T-helper 17 cell (primary cell): ENCODE results near the gene HAGH. TPM values are rescaled to one million over a fixed set of nuclear protein-coding genes. Genes with fewer than 3 reads are reported as not detected.
"Not testable (repeated sequence)": the region's sequence is repeated elsewhere in the genome, so short reads cannot be mapped to it uniquely, and the experiment has no call there.

Experiments used
- ATAC-seq: fragments of 150-1000 bp; cut with Tn5 transposase; 2 replicates; pipeline ENCODE4 v1.10.0; 2021; ENCODE audit warnings: mild to moderate bottlenecking, moderate library complexity
- DNase-seq, 3 donors: peaks; one replicate each; pipeline versions ENCODE4 v3.0.0 to v3.0.0-alpha.2; 2020 to 2021
- H3K9me3 ChIP-seq: one replicate; pipeline ENCODE4 v1.7.0; 2013; ENCODE audit warnings: low read length, mild to moderate bottlenecking; ENCODE audit not compliant: control insufficient read depth, poor library complexity, severe bottlenecking
- H3K27ac Mint-ChIP-seq: one replicate; pipeline ENCODE4 v1.8.0; 2022; ENCODE audit warnings: mild to moderate bottlenecking, moderate library complexity, mixed read lengths
- H3K27me3 Mint-ChIP-seq: one replicate; pipeline ENCODE4 v1.8.0; 2022; ENCODE audit warnings: mixed read lengths
- H3K36me3 Mint-ChIP-seq: one replicate; pipeline ENCODE4 v1.8.0; 2022; ENCODE audit warnings: low read depth, mixed read lengths
- H3K4me1 Mint-ChIP-seq: one replicate; pipeline ENCODE4 v1.8.0; 2022; ENCODE audit warnings: mild to moderate bottlenecking, mixed read lengths
- H3K4me3 Mint-ChIP-seq: one replicate; pipeline ENCODE4 v1.8.0; 2022; ENCODE audit warnings: mild to moderate bottlenecking, moderate library complexity, mixed read lengths
- total RNA-seq, 4 donors: library from RNA in 2 of 4; stranded (reverse) in 2 of 4; gene quantifications; one replicate each; pipeline ENCODE4 v1.2.3 and lab custom pipeline; 2022 to 2026

Gene HAGH
- total RNA-seq = 10 to 100 TPM; 35.8 to 37.9 TPM
- total RNA-seq (lab: John Stamatoyannopoulos, UW) = 29.0 to 45.7 reads per million in 2 donors

DNA sequence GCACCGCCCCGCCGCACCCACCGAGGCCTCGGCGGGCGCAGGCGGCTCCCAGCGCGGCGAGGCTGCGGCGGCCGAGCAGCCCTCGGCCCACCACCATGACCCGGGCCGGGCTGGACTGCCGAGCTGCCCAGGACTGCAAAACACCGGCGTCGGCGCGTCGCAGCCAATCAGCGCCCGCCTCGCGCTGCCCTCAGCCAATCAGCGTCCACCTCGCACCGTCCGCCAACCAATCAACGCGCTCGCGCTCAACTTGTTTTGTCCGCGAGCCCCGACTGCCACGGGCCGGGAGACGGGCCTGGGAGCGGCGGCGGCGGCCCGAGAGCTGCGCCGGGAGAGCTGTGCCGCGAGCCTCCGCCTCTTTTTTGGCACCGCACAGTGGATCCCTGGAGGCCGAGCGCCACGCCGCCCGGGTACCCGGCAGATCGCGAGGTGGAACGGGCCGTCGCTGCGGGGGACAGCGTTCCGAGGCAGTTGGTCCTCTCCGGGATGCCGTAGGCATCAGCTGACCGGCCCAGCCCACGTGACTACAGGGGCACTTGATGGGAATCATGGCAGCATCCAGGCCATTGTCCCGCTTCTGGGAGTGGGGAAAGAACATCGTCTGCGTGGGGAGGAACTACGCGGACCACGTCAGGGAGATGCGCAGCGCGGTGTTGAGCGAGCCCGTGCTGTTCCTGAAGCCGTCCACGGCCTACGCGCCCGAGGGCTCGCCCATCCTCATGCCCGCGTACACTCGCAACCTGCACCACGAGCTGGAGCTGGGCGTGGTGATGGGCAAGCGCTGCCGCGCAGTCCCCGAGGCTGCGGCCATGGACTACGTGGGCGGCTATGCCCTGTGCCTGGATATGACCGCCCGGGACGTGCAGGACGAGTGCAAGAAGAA, at the start of gene HAGH, which contains the start of gene FAHD1:
TSS of gene HAGH (minus strand) at position 135 of the 883 bp plus-strand sequence. CDS start at position 97, 38 bp downstream.
TSS of gene FAHD1 (plus strand) at position 516 of the 883 bp plus-strand sequence. CDS start at position 549, 33 bp downstream.
- peak; percentile 87 for ATAC-seq
- Mint-ChIP-seq H3K4me3 (peak within 1 kb of the TSS; percentile 91), H3K4me1 (peaks cover 12% of the 10 kb centered on the region), H3K36me3 (no peaks in the 10 kb centered on the region), H3K27me3 (no peaks in the 10 kb centered on the region), H3K27ac (peak within 1 kb of the TSS; percentile 77)
- DNase-seq = peak; percentile 82 to 87 (median 85)
- H3K9me3 ChIP-seq = no peaks in the 10 kb centered on the region

DNA sequence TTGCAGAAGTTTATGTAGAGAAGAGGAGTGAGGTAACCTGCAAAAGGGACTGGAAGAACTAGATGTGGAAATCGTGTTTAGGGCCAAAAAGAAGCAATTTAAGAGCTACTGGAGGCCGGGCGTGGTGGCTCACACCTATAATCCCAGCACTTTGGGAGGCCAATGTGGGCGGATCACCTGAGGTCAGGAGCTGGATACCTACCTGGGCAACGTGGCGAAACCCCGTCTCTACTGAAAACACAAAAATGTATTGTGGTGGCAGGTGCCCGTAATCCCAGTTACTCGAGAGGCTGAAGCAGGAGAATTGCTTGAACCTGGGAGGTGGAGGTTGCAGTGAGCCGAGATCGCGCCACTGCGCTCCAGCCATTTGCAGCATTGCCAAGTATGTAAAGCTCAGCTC, 49.4 kb upstream of the HAGH start:
- H3K9me3 ChIP-seq, H3K27ac Mint-ChIP-seq, H3K4me1 Mint-ChIP-seq, H3K36me3 Mint-ChIP-seq, DNase-seq, ATAC-seq, H3K4me3 Mint-ChIP-seq: not testable (repeated sequence)
- H3K27me3 Mint-ChIP-seq = peaks cover 22% of the 10 kb centered on the region

DNA sequence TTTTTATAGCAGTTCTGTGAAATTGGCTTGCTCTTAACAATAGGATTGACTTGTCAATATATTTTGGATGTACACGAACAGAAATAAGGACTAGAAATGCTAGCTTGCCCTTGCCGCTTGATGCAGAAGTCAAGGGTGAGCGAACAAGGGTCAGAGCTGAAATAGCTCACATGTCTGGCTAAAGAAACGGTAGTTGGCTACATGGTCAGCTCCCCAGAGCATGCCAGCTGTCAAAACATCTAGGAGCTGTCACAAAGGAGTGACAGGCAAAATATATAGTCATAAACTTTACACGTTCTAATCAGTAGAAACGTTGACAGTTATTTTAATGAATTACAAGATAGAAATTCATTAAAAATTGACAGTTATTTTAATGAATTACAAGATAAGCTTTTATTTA, 48.2 kb upstream of the HAGH start:
- H3K9me3 ChIP-seq = no peaks in the 10 kb centered on the region
- no peak overlapping the region for H3K27ac Mint-ChIP-seq
- H3K36me3 Mint-ChIP-seq = peaks cover 2% of the 10 kb centered on the region
- ATAC-seq (no peak), DNase-seq (no peak)
- peaks cover 32% of the 10 kb centered on the region for H3K27me3 Mint-ChIP-seq
- H3K4me3 Mint-ChIP-seq = no peak overlapping the region
- H3K4me1 Mint-ChIP-seq = no peaks in the 10 kb centered on the region

DNA sequence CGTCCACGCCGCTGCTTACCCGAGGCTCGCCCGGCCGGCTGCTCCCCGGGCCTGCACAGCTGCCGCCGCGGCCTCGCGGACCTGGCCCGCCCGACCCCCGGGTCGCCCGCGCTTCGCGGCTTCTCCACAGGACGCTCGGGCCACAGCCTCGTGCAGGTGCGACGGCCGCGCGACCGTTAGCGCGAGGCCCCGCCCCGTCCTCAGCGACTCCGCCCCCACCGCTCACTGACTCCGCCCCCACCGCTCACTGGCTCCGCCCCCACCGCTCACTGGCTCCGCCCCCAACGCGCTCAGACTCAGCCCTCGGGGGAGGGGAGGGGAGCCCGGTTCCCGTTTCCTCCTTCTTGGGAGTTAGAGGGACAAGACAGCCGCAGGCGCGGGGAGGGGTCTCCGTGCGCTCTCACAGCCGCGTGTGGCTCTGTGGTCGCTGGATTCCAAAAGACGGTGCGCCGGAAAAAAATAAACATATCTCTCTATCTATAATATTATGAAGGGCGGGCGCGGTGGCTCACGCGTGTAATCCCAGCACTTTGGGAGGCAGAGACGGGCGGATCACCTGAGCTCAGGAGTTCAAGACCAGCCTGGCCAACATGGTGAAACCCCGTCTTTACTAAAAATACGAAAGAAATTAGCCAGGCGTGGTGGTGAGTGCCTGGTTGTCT, 45.5 kb upstream of the HAGH start, which contains the start of gene MEIOB:
TSS of gene MEIOB (minus strand) at position 191 of the 662 bp plus-strand sequence. CDS start 3,989 bp downstream, outside the sequence.
- DNase-seq (peak in 2 of 3 donors; percentile 13 to 29), ATAC-seq (peak; percentile 62)
- H3K27ac Mint-ChIP-seq = no peak within 1 kb of the TSS
- H3K4me1 Mint-ChIP-seq = no peaks in the 10 kb centered on the region
- peaks cover 15% of the 10 kb centered on the region for H3K27me3 Mint-ChIP-seq
- peak within 1 kb of the TSS; percentile 25 for H3K4me3 Mint-ChIP-seq
- H3K9me3 ChIP-seq = no peaks in the 10 kb centered on the region
- no peaks in the 10 kb centered on the region for H3K36me3 Mint-ChIP-seq

DNA sequence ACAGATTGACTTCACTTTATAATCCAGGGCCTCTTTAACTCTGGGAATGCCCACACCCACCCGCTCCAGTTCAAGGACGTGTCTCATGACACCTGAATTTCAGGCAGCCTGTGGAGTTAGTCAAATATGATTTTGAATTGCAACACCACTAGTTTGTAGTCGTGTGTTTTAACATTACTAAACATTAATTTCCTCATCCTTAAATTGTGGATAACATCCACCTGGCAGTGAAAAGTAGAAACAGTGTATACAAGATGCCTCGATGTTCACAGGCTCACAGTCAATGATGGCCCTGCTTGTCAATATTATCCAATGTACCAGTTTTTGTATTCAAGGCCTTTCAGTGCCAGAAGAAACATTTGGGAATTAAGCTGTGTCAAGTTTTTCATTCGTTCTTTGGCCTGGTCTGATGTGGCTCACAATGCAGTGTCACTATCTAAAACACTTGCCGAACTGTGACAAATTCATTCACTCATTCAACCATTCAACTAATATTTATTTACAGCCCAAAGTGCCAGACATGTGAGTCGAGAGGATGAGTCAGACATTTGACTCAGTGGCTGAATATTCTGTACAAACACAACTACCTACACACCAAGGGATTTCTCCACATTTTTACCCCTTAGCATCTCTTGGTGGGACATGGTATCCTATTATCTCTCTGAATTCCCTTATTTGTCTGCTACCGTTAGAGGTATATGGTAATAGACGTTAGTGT, 43.9 kb upstream of the HAGH start:
- no peaks in the 10 kb centered on the region for H3K9me3 ChIP-seq
- Mint-ChIP-seq H3K27me3 (peaks cover 11% of the 10 kb centered on the region), H3K36me3 (no peaks in the 10 kb centered on the region), H3K27ac (no peak overlapping the region), H3K4me1 (no peaks in the 10 kb centered on the region), H3K4me3 (peak overlapping the region; percentile 25)
- ATAC-seq = no peak
- no peak for DNase-seq

DNA sequence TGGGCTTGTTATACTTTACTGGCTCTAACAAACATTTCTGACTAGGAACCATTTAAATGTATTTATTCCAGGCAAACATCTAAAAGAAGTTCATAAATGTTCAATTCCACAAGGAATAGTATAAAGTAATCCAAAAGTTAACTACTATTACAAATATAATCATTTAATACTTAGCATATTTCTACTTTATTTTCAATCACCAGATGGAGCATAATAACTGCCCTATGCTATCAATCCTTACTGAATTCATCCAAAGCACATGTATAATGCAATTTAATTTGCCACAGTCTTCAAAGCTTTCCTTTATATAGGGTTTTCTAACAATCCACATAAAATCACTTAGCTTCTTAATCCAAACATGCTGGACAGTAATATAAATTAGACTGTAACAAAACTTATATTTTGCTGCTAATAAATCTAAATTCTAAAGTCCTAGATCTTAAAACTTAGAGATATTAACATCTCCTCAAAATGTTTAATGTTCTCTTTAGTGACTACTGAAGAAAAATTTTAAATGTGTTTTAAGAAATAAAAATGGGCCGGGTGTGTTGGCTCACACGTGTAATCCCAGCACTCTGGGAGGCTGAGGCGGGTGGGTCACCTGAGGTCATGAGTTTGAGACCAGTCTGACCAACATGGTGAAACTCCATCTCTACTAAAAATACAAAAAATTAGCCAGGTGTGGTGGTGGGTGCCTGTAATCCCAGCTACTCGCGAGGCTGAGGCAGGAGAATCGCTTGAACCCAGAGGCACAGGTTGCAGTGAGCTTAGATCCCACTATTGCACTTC, 39.5 kb upstream of the HAGH start:
- no peaks in the 10 kb centered on the region for H3K4me1 Mint-ChIP-seq
- no peak for ATAC-seq

DNA sequence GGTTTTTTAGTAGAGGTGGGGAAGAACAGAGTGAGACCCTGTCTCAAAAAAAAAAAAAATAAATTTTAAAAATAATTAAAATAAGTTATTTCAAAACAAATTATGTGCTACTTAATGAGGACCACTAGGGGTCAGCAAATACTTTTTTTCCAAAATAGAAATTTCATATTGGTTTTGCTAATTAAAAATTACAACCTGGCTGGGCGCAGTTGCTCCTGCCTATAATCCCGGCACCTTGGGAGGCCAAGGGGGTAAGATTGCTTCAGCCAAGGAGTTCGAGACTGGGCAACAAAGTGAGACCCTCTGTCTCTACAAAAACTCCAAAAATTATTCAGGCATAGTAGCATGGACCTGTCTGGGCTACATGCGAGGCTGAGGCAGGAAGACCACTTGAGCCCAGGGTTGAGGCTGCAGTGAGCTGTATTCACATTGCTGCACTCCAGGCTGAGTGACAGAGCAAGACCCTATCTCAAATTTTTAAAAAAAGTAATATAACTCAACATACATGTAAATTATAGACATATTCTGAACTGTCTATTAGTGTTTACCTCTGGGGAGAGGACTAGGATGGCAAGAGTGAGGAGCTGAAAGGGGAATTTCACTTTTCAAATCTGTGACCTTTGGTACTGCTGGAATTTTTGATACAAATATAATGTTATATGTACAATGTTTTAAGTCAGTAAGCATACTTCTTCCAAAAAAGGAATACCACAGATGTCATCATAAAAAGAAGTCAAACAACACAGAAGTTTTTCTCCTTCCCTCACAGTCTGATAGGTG, 37.2 kb upstream of the HAGH start:
- no peak for DNase-seq
- H3K36me3 Mint-ChIP-seq = peaks cover 3% of the 10 kb centered on the region
- peaks cover 2% of the 10 kb centered on the region for H3K4me1 Mint-ChIP-seq
- H3K27me3 Mint-ChIP-seq = peaks cover 24% of the 10 kb centered on the region
- no peak overlapping the region for H3K4me3 Mint-ChIP-seq
- H3K27ac Mint-ChIP-seq = no peak overlapping the region
- H3K9me3 ChIP-seq = no peaks in the 10 kb centered on the region
- no peak for ATAC-seq

More for the DNA sequence above, 39.5 kb upstream of the HAGH start:
- Mint-ChIP-seq H3K27ac (no peak overlapping the region), H3K36me3 (no peaks in the 10 kb centered on the region), H3K27me3 (peaks cover 17% of the 10 kb centered on the region), H3K4me3 (no peak overlapping the region)
- H3K9me3 ChIP-seq = no peaks in the 10 kb centered on the region
- DNase-seq = no peak

DNA sequence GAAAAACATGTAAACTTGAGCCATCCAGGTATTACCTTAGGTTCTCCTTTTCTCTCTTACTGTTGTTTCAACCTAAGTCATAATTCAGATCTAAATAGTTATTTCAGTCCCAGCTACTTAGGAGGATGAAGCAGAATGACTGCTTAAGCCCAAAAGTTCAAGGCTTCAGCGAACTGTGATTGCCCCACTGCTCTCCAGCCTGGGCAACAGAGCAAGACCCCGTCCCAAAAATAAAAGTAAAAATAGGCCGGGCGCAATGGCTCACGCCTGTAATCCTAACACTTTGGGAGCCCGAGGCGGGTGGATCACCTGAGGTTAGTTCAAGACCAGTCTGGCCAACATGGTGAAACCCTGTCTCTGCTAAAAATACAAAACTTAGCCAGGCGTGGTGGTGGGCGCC, 35.8 kb upstream of the HAGH start:
- H3K4me1 Mint-ChIP-seq = peaks cover 5% of the 10 kb centered on the region
- ATAC-seq (no peak), DNase-seq (no peak)
- peaks cover 8% of the 10 kb centered on the region for H3K36me3 Mint-ChIP-seq
- no peak overlapping the region for H3K27ac Mint-ChIP-seq
- H3K4me3 Mint-ChIP-seq = no peak overlapping the region
- peaks cover 39% of the 10 kb centered on the region for H3K27me3 Mint-ChIP-seq
- H3K9me3 ChIP-seq = no peaks in the 10 kb centered on the region

DNA sequence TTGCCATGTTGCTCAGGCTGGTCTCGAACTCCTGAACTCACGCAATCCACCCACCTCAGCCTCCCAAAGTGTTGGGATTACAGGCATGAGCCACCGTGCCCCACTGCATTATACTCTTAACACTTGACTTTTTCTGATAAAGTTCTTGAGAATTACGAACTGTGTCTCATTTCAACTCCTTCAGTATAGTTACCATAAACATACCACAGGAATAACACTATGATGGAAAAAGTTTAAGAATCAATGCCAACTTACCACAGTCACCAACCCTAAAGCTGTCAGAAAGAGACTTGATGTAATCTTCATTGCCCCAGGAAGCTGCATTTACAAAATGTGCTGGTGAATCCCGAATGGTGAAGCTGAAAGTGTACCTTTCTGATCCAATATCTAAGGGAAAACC, 35.1 kb upstream of the HAGH start:
- H3K9me3 ChIP-seq = no peaks in the 10 kb centered on the region
- Mint-ChIP-seq H3K36me3 (peaks cover 11% of the 10 kb centered on the region), H3K4me1 (peaks cover 5% of the 10 kb centered on the region), H3K27ac (no peak overlapping the region), H3K27me3 (peaks cover 46% of the 10 kb centered on the region), H3K4me3 (no peak overlapping the region)
- ATAC-seq = no peak
- DNase-seq = no peak

DNA sequence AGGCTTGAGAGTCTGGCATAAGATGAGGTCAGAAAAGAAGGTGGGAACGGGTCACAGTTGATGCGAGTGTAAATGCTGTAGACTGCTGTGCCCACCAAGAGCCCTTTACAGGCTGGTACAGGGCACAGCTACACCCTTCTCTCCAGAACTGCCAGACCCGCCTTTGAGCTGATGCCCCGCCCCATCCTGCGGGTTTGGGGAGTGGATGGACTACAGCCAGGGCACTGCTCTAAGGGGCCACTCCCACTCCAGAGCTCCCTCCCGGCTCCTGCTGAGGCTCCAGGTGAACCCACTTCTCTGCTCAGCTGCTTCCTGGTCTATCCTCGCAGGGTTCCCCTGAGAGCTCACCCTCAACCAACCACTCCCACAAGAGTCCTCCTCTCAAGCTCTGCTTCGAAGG, 33.0 kb upstream of the HAGH start:
- peaks cover 17% of the 10 kb centered on the region for H3K4me1 Mint-ChIP-seq
- ATAC-seq (no peak), DNase-seq (no peak)
- H3K27ac Mint-ChIP-seq = peak overlapping the region; percentile 14
- no peak overlapping the region for H3K4me3 Mint-ChIP-seq
- no peaks in the 10 kb centered on the region for H3K9me3 ChIP-seq
- peaks cover 11% of the 10 kb centered on the region for H3K36me3 Mint-ChIP-seq
- H3K27me3 Mint-ChIP-seq = peaks cover 43% of the 10 kb centered on the region

DNA sequence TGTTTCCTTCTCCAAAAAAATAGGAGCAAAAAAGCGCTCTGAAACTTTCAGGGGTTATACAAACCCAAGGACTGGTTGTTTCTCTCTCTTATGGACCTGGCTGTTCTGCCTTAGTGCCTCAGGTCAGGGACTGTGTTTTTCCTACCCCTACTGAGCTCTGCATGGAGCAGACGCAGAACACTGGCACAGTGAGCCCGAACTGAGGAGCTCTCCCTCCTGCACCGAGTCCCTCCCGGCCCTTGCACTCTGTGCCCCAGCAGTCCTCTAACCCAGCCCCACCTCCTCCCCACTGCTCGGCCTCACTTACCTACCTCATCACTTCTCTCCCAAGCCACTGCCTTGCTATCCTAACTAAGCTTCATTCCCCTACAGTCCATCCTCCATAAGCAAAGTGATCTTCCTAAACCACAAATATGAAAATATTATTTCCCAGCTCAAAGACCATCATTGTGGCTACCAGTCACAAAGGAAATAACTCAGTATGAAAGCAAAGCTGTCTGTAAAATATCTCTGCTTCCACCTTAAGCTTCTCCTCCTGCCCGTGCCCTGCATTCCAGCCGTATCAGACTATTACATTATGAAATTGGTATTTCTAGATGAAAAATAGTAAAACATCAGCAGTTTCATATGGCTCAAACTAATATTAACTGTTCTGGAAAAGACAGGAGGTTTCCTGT, 31.7 kb upstream of the HAGH start:
- H3K27ac Mint-ChIP-seq = peak overlapping the region; percentile 11
- DNase-seq (no peak), ATAC-seq (no peak)
- no peaks in the 10 kb centered on the region for H3K9me3 ChIP-seq
- peaks cover 45% of the 10 kb centered on the region for H3K27me3 Mint-ChIP-seq
- H3K4me3 Mint-ChIP-seq = no peak overlapping the region
- peaks cover 17% of the 10 kb centered on the region for H3K4me1 Mint-ChIP-seq
- H3K36me3 Mint-ChIP-seq = peaks cover 11% of the 10 kb centered on the region
